Astrocyte (in vitro differentiated cells and primary cell): ENCODE measurements around the gene ASF1A.

ENCODE experiments used
- EZH2 ChIP-seq: IDR thresholded peaks from 2 replicates; pipeline ENCODE4 v1.6.1; 2012; ENCODE audit warnings: mild to moderate bottlenecking, low read length, inconsistent platforms; ENCODE audit not compliant: insufficient read depth
- TF ChIP-seq, protein P1 (sequence below): IDR thresholded peaks from 2 replicates; pipeline ENCODE4 v1.5.1; 2011; ENCODE audit warnings: low read depth, mild to moderate bottlenecking, inconsistent platforms, low read length, moderate library complexity; ENCODE audit not compliant: insufficient read depth

DNA sequence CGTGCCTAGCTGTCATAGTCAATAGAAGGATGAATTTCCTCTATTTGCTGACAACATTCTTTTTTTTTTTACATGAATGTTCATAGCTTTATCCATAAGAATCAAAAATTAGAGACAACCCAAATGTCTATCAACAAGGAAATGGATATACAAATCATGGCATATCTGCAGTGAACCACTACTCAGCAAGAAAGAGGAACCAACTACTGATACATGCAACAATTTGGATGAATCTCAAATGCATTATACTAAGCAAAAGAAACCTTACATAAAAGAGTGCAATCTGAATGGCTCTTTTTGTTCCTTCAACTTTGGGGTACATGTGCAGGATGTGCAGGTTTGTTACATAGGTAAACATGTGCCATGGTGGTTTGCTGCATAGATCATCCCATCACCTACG lies 58.7 kb downstream of the ASF1A start:
- TF ChIP-seq, protein P1, sequence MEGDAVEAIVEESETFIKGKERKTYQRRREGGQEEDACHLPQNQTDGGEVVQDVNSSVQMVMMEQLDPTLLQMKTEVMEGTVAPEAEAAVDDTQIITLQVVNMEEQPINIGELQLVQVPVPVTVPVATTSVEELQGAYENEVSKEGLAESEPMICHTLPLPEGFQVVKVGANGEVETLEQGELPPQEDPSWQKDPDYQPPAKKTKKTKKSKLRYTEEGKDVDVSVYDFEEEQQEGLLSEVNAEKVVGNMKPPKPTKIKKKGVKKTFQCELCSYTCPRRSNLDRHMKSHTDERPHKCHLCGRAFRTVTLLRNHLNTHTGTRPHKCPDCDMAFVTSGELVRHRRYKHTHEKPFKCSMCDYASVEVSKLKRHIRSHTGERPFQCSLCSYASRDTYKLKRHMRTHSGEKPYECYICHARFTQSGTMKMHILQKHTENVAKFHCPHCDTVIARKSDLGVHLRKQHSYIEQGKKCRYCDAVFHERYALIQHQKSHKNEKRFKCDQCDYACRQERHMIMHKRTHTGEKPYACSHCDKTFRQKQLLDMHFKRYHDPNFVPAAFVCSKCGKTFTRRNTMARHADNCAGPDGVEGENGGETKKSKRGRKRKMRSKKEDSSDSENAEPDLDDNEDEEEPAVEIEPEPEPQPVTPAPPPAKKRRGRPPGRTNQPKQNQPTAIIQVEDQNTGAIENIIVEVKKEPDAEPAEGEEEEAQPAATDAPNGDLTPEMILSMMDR: no peak
- no peak for TF ChIP-seq EZH2
